Smooth muscle cell (in vitro differentiated cells): ENCODE measurements around the gene TRABD2B. TPM values are rescaled to one million over a fixed set of nuclear protein-coding genes. Genes with fewer than 3 reads are reported as not detected.

Experiments
- DNase-seq: peaks from one replicate; lab custom pipeline; 2025; ENCODE audit not compliant: unreplicated experiment; lab: John Stamatoyannopoulos, UW
- H2AFZ ChIP-seq: fragments of 200-600 bp; sonication (generic); 2 replicates; pipeline ENCODE4 v1.6.0; 2016; ENCODE audit warnings: antibody characterized with exemption, low read depth, mild to moderate bottlenecking
- H3F3A ChIP-seq: fragments of 200-600 bp; sonication (generic); 2 replicates; pipeline ENCODE4 v1.6.0; 2017; ENCODE audit warnings: antibody characterized with exemption, low read depth
- H3K27ac ChIP-seq: fragments of 200-600 bp; sonication (generic); 2 replicates; pipeline ENCODE4 v1.5.1; 2016; ENCODE audit warnings: low read depth, mild to moderate bottlenecking
- H3K27me3 ChIP-seq: fragments of 200-600 bp; sonication (generic); 2 replicates; pipeline ENCODE4 v1.6.1; 2016; ENCODE audit warnings: low read depth, mild to moderate bottlenecking
- H3K36me3 ChIP-seq: fragments of 200-600 bp; sonication (generic); 2 replicates; pipeline ENCODE4 v1.5.1; 2016; ENCODE audit warnings: low read depth
- H3K4me1 ChIP-seq: fragments of 200-600 bp; sonication (generic); 2 replicates; pipeline ENCODE4 v1.5.1; 2016; ENCODE audit warnings: low read depth
- H3K4me2 ChIP-seq: fragments of 200-600 bp; sonication (generic); 2 replicates; pipeline ENCODE4 v1.6.0; 2016; ENCODE audit warnings: mild to moderate bottlenecking
- H3K4me3 ChIP-seq: fragments of 200-600 bp; sonication (generic); 2 replicates; pipeline ENCODE4 v1.5.1; 2016; ENCODE audit warnings: mild to moderate bottlenecking
- H3K79me2 ChIP-seq: fragments of 200-600 bp; sonication (generic); 2 replicates; pipeline ENCODE4 v1.6.0; 2016; ENCODE audit warnings: low read depth, mild to moderate bottlenecking
- H3K9ac ChIP-seq: fragments of 200-600 bp; sonication (generic); 2 replicates; pipeline ENCODE4 v1.6.0; 2016; ENCODE audit warnings: low read depth
- H3K9me3 ChIP-seq: fragments of 200-600 bp; sonication (generic); replicated peaks from 2 replicates; pipeline ENCODE4 v1.5.1; 2016; ENCODE audit warnings: low read depth
- H4K20me1 ChIP-seq: fragments of 200-600 bp; sonication (generic); 2 replicates; pipeline ENCODE4 v1.6.0; 2016; ENCODE audit warnings: low read depth
- CTCF ChIP-seq: fragments of 200-600 bp; sonication (generic); IDR thresholded peaks from 2 replicates; pipeline ENCODE4 v1.5.1; 2017; ENCODE audit warnings: borderline replicate concordance, mild to moderate bottlenecking, antibody characterized with exemption; ENCODE audit not compliant: insufficient read depth, poor library complexity, severe bottlenecking
- WGBS: methylation state at CpG from one replicate; pipeline ENCODE4 v1.1.7; 2016; ENCODE audit warnings: low lambda C conversion rate; 5-methylcytosine and 5-hydroxymethylcytosine counted together
- polyA plus RNA-seq: library from polyadenylated mRNA; unstranded; fragments of >200 nt; fragmentation: Nextera tagmentation; extraction: Ambion mirVana; gene quantifications from 2 replicates; pipeline ENCODE4 v1.2.1, GENCODE V29; 2016
- total RNA-seq: library from RNA; depleted of rRNA; stranded (reverse); fragments of >200 nt; gene quantifications from 2 replicates; pipeline ENCODE4 v1.2.3, GENCODE V29; 2014

Gene TRABD2B
- total and polyA plus RNA-seq, 2 experiments from 2014 or later: 0.94 to 4.9 TPM

GRCh38 chr1:47793563-47793962 lies 203.6 kb downstream of the TRABD2B start:
- no peak for DNase-seq
- no peaks in the 10 kb centered on the region for H3K4me1 ChIP-seq
- no peaks in the 10 kb centered on the region for H3K36me3 ChIP-seq
- no peaks in the 10 kb centered on the region for H3F3A ChIP-seq
- H2AFZ ChIP-seq: no peak overlapping the region
- no peaks in the 10 kb centered on the region for H3K27me3 ChIP-seq
- peaks cover 27% of the 10 kb centered on the region for H4K20me1 ChIP-seq
- H3K79me2 ChIP-seq: no peaks in the 10 kb centered on the region
- no peaks in the 10 kb centered on the region for H3K9me3 ChIP-seq
- no peak overlapping the region for H3K4me3 ChIP-seq
- H3K27ac ChIP-seq: no peak overlapping the region
- no peak overlapping the region for H3K4me2 ChIP-seq
- TF ChIP-seq CTCF: no peak
- no peak overlapping the region for H3K9ac ChIP-seq

DNA sequence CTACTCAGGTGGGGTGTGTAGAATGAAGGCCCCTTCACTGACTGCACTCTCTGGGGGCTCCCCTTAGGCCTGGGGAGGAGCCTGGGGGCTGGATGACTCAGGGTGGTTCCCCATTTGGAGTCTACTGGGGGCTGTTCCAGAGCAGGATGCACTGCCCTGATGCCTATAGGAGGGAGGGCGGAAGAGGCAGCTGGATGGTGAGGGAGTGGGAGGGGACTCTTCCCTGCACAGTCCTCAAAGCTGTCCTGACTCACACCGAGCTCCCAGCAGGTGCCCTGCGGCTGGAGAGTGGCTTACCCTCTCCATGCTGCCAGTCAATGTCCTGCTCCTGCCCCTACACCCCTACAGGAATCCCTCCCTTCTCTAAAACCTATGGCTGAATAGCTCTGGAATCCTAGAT lies 204.4 kb downstream of the TRABD2B start:
- Histone ChIP-seq H3K9ac (no peak overlapping the region), H3K9me3 (no peaks in the 10 kb centered on the region), H3K4me2 (no peak overlapping the region), H3K36me3 (no peaks in the 10 kb centered on the region), H4K20me1 (peaks cover 27% of the 10 kb centered on the region), H3K79me2 (no peaks in the 10 kb centered on the region), H2AFZ (no peak overlapping the region), H3K27me3 (no peaks in the 10 kb centered on the region), H3K4me1 (no peaks in the 10 kb centered on the region), H3K4me3 (no peak overlapping the region), H3F3A (no peaks in the 10 kb centered on the region), H3K27ac (no peak overlapping the region)
- no peak for TF ChIP-seq CTCF
- WGBS: 82% methylated on average over 3 of the region's 3 CpGs
- DNase-seq: no peak

GRCh38 chr1:47791879-47792608 lies 205.1 kb downstream of the TRABD2B start:
- no peak for TF ChIP-seq CTCF
- 88% methylated on average over 7 of the region's 7 CpGs for WGBS
- Histone ChIP-seq H3K27me3 (no peaks in the 10 kb centered on the region), H3K9ac (no peak overlapping the region), H3K9me3 (no peaks in the 10 kb centered on the region), H3K4me1 (no peaks in the 10 kb centered on the region), H3K79me2 (no peaks in the 10 kb centered on the region), H3K27ac (no peak overlapping the region), H3K4me3 (no peak overlapping the region), H4K20me1 (peaks cover 26% of the 10 kb centered on the region), H3K4me2 (no peak overlapping the region), H3F3A (no peaks in the 10 kb centered on the region), H2AFZ (no peak overlapping the region), H3K36me3 (no peaks in the 10 kb centered on the region)
- no peak for DNase-seq

DNA sequence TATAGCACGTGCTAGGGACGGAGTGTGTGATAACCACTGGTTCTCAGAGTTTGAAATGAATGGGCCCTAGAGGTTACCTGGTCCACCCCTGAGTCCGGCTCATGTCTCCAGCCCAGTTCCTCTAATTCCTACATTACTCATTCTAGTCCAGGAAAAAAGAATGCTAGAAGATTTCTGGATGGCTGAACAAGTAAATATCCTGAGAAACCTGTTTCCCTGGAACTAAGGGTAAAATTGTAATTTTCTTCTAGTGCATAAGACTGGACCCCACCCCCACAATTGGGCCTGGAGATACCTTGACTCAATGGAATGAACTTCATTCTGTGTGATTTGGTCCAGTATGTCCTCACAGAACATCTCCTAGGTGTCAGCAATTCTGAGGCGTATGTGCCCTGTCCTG lies 208.4 kb downstream of the TRABD2B start:
- DNase-seq: no peak
- Histone ChIP-seq H3K9me3 (no peaks in the 10 kb centered on the region), H3F3A (no peaks in the 10 kb centered on the region), H3K4me3 (no peak overlapping the region), H2AFZ (no peak overlapping the region), H3K9ac (no peak overlapping the region), H3K36me3 (no peaks in the 10 kb centered on the region), H4K20me1 (peaks cover 20% of the 10 kb centered on the region), H3K4me2 (no peak overlapping the region), H3K27ac (no peak overlapping the region), H3K4me1 (no peaks in the 10 kb centered on the region), H3K79me2 (no peaks in the 10 kb centered on the region), H3K27me3 (no peaks in the 10 kb centered on the region)
- no peak for TF ChIP-seq CTCF
- WGBS: 93% methylated on average over 4 of the region's 4 CpGs
